GF-D8 (cell line): ENCODE results near the gene NOP53.
A peak's percentile ranks its signal among the peaks of the same experiment; 100 is the strongest.
"Not testable (repeated sequence)": the region's sequence is repeated elsewhere in the genome, so short reads cannot be mapped to it uniquely, and the experiment has no call there.

ENCODE experiments used
- DNase-seq: peaks from one replicate; lab custom pipeline; 2025; lab: John Stamatoyannopoulos, UW

NOP53 gene

GRCh38 chr19:47745010-47745901 is at the start of gene NOP53:
Gene NOP53, plus strand, starts transcription at chr19:47745546. Its CDS starts 14 bp downstream, at chr19:47745560.
- peak; percentile 84 for DNase-seq

DNA sequence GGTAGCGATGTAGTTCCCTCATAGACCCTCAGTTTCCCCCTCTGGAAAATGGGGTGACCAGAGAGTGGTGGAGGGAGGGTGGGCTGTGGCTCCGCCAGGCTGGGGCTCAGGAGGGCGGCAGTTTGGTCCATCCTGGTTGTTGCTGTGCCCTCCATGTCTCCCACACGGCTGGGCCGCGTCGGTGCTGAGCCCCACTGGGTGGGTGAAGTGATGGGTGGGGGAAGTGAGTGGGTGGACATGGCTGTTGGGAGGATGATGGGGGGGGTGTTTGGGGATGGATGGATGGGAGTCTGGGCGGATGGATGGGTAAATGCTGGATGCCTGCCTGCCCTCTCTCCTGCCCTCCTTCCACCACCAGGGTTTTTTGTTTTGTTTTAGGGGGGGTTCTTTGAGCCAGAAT is 48.7 kb upstream of the NOP53 start:
- DNase-seq: no peak

DNA sequence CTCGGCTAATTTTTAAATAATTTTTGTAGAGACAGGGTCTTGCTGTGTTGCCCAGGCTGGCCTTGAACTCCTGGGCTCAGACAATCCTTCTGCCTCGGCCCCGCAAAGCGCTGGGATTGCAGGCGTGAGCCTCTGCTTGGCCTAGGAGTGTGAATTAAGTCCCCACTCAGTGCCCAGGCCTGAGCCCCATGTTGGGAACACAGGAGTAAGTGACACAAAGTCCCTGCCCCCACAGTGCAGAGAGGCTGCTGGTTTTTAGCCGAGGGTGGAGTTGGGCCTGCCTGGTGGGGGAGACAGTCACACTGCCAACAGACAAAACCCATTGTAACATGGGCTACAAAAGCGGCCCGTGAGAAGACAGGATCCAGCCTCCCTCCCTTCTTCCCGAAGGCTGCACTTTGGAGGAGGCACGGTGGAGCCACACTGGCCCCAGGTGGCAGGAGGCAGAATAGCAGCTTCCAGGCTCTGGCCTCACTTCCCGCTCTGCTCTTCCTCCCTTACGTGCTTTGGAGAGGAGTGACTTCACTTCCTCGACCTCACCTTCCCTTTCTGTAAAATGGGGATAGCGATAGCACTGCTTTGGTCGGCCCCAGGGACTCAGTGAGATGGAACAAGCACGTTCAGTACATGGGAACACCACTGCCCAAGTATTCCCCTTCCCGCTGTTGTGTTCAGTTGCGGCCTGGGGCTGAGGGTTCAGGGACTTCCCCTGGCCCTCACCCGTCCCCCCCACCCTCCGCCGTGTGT is 47.3 kb upstream of the NOP53 start:
- peak; percentile 45 for DNase-seq

GRCh38 chr19:47698631-47699359 is 46.6 kb upstream of the NOP53 start:
- no peak for DNase-seq

- DNase-seq: no peak
Observed at GRCh38 chr19:47699360-47699917, 45.9 kb upstream of the NOP53 start.

- no peak for DNase-seq
Observed at GRCh38 chr19:47700934-47701716, 44.2 kb upstream of the NOP53 start.

DNA sequence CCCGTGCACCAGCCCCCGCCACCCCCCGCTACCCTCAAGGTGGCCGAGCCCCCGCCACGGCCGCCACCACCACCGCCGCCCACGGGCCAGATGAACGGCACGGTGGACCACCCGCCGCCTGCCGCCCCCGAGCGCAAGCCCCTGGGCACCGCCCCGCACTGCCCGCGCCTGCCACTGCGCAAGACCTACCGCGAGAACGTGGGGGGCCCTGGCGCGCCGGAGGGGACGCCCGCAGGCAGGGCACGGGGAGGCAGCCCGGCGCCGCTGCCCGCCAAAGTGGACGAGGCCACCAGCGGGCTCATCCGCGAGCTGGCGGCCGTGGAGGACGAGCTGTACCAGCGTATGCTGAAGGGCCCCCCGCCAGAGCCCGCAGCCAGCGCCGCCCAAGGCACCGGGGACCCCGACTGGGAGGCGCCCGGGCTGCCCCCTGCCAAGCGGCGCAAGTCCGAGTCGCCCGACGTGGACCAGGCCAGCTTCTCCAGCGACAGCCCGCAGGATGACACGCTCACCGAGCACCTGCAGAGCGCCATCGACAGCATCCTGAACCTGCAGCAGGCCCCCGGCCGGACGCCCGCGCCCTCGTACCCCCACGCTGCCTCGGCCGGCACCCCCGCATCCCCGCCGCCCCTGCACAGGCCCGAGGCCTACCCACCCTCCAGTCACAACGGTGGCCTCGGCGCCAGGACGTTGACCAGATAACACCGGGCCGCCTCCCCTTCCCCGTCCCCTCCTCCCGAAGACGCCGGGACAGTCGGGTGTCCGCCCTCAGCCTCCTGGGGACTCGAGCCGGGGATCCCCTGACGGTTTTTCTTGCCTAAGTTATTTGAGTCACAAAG is 43.4 kb upstream of the NOP53 start:
- no peak for DNase-seq

DNA sequence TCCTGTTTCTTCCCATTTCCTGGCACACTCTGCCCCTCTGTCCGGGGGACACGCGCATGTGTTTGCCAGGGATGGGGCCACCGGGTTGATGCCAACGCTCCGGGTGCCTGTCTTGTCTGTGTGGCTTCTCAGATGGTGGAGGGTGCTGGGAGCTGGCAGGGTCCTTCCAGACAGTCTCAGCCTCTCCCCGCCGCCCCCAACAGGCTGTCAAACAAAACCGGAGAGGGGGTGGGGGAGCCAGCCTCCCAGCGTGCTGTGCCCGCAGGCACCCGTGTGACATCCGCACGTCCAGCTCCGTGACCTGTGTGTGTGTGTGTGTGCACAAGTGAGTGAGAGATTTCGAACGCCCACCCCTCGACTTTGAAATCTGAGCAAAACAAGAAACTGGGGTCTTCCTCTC is 42.7 kb upstream of the NOP53 start:
- DNase-seq: no peak

GRCh38 chr19:47703301-47703700 is 42.0 kb upstream of the NOP53 start:
- DNase-seq: no peak

DNA sequence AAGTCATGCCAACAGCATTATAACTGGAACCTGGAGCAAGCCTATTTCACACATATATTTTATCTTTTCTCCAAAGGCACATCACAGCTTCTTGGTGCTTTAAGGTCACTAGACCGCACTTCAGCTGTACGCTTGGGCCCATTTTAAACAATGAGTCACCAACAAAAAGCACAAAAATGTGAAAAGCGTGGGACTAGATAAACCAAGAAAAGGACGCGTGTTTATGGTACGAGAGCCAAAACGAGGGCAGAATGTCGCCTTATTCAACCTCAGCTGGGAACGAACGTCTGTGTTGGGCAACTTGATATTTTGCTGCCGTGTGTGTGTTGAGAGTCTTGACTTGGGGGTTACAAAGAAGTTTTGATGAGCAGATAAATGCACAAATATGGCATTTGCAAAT is 41.3 kb upstream of the NOP53 start:
- no peak for DNase-seq

- no peak for DNase-seq
Observed at GRCh38 chr19:47704656-47705055, 40.7 kb upstream of the NOP53 start.

- peak; percentile 29 for DNase-seq
Observed at GRCh38 chr19:47707135-47707925, 38.0 kb upstream of the NOP53 start.

- DNase-seq: no peak
Observed at GRCh38 chr19:47711652-47712242, 33.6 kb upstream of the NOP53 start.

DNA sequence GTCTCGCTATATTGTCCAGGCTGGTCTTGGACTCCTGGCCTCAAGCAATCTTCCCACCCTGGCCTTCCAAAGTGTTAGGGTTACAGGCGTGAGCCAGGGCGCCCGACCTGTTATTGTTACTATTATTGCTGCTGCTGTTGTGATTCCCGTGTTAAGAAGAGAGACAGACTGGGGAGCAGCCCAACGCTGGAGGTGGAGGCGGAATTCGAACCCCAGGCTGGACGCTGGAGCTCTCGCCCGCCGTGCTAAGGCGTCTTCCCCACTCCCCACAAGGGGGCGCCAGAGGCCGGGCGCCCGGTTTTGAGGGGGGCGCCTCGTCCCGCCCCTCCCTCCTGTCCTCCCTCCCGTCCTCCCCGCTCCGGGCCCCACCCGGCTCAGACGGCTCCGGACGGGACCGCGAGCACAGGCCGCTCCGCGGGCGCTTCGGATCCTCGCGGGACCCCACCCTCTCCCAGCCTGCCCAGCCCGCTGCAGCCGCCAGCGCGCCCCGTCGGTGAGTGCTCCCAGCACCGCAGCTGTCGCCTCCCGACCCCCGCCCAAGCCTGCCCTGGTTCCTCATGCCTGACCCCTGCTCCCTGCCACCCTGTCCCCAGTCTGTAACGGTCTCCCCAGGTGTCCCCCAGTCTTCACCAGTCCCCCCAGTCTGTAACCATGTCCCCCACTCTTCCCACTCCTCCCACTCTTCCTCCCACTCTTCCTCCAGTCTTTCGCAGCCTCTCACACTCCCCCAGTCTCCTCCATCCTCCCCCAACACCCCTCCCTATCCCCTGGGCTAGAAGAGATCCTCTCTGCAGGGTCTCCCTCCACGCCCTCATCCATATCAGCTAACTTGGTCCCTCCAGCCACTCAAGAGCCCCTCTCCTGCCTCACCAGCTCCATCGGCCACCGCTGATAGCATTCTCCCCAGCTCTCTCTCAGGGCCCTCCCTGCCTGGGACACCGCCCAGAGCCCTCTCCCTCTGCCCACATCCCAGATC is 32.0 kb upstream of the NOP53 start, which contains the start of gene EHD2:
TSS of gene EHD2 (plus strand) at position 377 of the 976 bp plus-strand sequence. CDS start 3,191 bp downstream, outside the sequence.
- DNase-seq: no peak

DNA sequence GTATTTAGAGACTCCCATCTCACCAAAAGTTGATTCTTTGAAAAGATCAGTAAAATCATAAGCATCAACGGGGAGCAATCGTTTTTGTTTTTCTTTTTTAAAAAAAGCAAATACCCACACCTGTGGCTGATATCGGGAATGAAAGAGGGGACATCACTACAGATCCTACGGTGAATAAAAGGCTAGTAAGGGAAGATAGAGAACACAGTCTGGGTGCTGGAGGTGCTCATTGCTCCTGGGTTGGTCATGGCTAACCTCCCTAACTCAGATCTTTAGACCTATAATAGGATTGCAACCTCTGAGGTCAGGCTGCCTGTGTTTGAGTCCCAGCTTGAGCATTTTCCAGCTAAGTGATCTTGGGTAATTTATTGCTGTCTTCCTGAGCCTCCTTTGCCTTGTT is 31.0 kb upstream of the NOP53 start:
- DNase-seq: no peak

- DNase-seq: not testable (repeated sequence)
Observed at GRCh38 chr19:47714855-47715254, 30.5 kb upstream of the NOP53 start.

DNA sequence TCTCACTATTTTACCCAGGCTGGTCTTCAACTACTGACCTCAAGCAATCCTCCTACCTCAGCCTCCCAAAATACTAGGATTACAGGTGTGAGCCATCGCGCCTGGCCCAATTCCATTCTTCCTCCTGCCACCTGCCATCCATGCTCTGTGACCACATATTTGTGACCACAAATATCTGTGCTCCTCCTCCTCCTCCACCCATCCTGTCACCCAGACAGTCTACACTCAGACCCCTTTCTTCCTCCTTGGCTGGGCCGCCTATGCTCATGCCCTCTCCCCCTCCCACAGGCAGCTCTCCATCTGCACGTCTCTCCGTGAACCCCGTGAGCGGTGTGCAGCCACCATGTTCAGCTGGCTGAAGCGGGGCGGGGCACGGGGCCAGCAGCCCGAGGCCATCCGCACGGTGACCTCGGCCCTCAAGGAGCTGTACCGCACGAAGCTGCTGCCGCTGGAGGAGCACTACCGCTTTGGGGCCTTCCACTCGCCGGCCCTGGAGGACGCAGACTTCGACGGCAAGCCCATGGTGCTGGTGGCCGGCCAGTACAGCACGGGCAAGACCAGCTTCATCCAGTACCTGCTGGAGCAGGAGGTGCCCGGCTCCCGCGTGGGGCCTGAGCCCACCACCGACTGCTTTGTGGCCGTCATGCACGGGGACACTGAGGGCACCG is 28.9 kb upstream of the NOP53 start:
- DNase-seq: no peak
